ENCODE results near the gene ALKBH6.
"Not testable (repeated sequence)": the region's sequence is repeated elsewhere in the genome, so short reads cannot be mapped to it uniquely, and the experiment has no call there.

Gene ALKBH6

GRCh38 chr19:35996777-35997176, 17.2 kb downstream of the ALKBH6 start:
- peak overlapping the region in 4 of 21 experiments; percentile 84 to 90 (median 86) for H3K27ac ChIP-seq
- H3K4me3 ChIP-seq: no peak overlapping the region

GRCh38 chr19:35995048-35995993, 18.7 kb downstream of the ALKBH6 start, which contains the start of gene SDHAF1:
Gene SDHAF1 (plus strand): TSS chr19:35995188. CDS start chr19:35995275, 87 bp downstream.
- H3K27ac ChIP-seq: peak within 1 kb of the TSS; percentile 27 to 94 (median 84)
- H3K4me3 ChIP-seq: peak within 1 kb of the TSS; percentile 75 to 98 (median 85)

GRCh38 chr19:35993923-35994598, 20.0 kb downstream of the ALKBH6 start:
- Histone ChIP-seq H3K4me3 (peak overlapping the region; percentile 75 to 98 (median 85)), H3K27ac (peak overlapping the region in 14 of 21 experiments; percentile 79 to 94 (median 86))

GRCh38 chr19:35992907-35993765, 20.9 kb downstream of the ALKBH6 start:
- H3K27ac ChIP-seq: peak overlapping the region in 1 of 21 experiments; percentile 41
- H3K4me3 ChIP-seq: no peak overlapping the region

GRCh38 chr19:35991731-35992450, 22.1 kb downstream of the ALKBH6 start:
- H3K27ac ChIP-seq: no peak overlapping the region

GRCh38 chr19:35990771-35991730, 23.0 kb downstream of the ALKBH6 start:
- Histone ChIP-seq H3K27ac (no peak overlapping the region), H3K4me3 (no peak overlapping the region)

More at GRCh38 chr19:35991731-35992450, 22.1 kb downstream of the ALKBH6 start:
- H3K4me3 ChIP-seq: no peak overlapping the region

GRCh38 chr19:35990156-35990555, 23.9 kb downstream of the ALKBH6 start:
- Histone ChIP-seq H3K27ac (no peak overlapping the region), H3K4me3 (no peak overlapping the region)

GRCh38 chr19:35988824-35989223, 25.2 kb downstream of the ALKBH6 start:
- Histone ChIP-seq H3K4me3 (no peak overlapping the region), H3K27ac (no peak overlapping the region)

- H3K4me3 ChIP-seq: peak overlapping the region in 4 of 7 experiments; percentile 22 to 35 (median 26)
These were observed 26.5 kb downstream of the ALKBH6 start for GRCh38 chr19:35987571-35987896.

GRCh38 chr19:35986664-35987570, 27.1 kb downstream of the ALKBH6 start:
- H3K4me3 ChIP-seq: peak overlapping the region; percentile 15 to 35 (median 22)
- H3K27ac ChIP-seq: no peak overlapping the region

More at GRCh38 chr19:35987571-35987896, 26.5 kb downstream of the ALKBH6 start:
- H3K27ac ChIP-seq: no peak overlapping the region

GRCh38 chr19:35986111-35986510, 27.9 kb downstream of the ALKBH6 start:
- H3K4me3 ChIP-seq: no peak overlapping the region
- no peak overlapping the region for H3K27ac ChIP-seq

GRCh38 chr19:35983177-35983576, 30.8 kb downstream of the ALKBH6 start:
- no peak overlapping the region for H3K27ac ChIP-seq
- no peak overlapping the region for H3K4me3 ChIP-seq

- H3K4me3 ChIP-seq, H3K27ac ChIP-seq: not testable (repeated sequence)
These were observed 33.0 kb downstream of the ALKBH6 start for GRCh38 chr19:35980997-35981396.

GRCh38 chr19:35978832-35979365, 35.1 kb downstream of the ALKBH6 start:
- no peak overlapping the region for H3K4me3 ChIP-seq
- no peak overlapping the region for H3K27ac ChIP-seq

- H3K27ac ChIP-seq: no peak overlapping the region
- no peak overlapping the region for H3K4me3 ChIP-seq
These were observed 35.7 kb downstream of the ALKBH6 start for GRCh38 chr19:35978271-35978670.

GRCh38 chr19:35977446-35978222, 36.4 kb downstream of the ALKBH6 start:
- Histone ChIP-seq H3K27ac (no peak overlapping the region), H3K4me3 (no peak overlapping the region)

Measured in skin epidermis (tissue), 12 donors.